Measurements from ENCODE around the gene NEK3.

NEK3 gene

DNA sequence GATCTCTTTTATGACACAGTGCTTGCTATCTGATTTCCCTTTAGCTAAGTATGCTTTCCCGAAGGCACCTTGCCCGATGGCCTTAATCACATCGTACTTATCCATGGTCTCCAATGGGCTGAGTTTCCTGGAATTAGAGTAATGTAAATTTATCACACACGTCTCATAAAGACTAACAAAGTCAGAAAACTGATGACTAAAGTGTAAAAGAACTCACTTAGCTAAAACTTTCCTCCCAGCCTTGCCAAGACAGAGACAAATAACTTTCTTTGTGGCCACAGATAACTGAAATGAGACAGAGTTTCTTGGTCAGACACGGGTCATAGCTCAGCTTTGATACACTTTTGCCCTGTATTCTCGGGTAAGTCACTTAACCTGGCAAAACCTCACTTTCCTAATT is 32.0 kb downstream of the NEK3 start:
- no peak overlapping the region for H3K4me3 ChIP-seq (replicated peaks in 1 of 2; ENCODE audit: low read depth in 2 of 2, low read length in 2 of 2)
- TF ChIP-seq, protein P1, sequence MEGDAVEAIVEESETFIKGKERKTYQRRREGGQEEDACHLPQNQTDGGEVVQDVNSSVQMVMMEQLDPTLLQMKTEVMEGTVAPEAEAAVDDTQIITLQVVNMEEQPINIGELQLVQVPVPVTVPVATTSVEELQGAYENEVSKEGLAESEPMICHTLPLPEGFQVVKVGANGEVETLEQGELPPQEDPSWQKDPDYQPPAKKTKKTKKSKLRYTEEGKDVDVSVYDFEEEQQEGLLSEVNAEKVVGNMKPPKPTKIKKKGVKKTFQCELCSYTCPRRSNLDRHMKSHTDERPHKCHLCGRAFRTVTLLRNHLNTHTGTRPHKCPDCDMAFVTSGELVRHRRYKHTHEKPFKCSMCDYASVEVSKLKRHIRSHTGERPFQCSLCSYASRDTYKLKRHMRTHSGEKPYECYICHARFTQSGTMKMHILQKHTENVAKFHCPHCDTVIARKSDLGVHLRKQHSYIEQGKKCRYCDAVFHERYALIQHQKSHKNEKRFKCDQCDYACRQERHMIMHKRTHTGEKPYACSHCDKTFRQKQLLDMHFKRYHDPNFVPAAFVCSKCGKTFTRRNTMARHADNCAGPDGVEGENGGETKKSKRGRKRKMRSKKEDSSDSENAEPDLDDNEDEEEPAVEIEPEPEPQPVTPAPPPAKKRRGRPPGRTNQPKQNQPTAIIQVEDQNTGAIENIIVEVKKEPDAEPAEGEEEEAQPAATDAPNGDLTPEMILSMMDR (IDR thresholded peaks at IDR 0.05; ENCODE audit: low read depth, low read length) = no peak
- DNase-seq (ENCODE audit: low read depth in 2 of 2) = peak in 1 of 2 donors; percentile 42

DNA sequence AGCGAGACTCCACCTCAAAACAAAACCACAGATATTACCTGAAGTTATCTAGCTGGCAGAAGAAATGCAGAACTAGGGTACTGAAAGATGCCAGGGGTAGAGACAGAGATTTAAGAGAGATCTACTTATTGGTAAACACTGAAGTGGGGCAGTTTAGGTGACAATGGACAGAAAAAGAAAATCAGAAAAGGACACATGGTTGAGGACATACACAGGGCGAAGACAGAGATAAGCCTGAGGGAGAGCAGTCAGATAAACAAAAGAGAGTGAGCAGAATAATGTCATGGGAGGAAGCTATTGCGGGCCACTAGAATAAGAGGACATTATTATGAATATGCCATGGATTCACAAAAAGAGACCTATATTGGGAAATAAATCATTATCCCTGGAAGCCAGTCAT is 33.9 kb downstream of the NEK3 start:
- TF ChIP-seq, protein P1 (IDR thresholded peaks at IDR 0.05; ENCODE audit: low read depth, low read length) = no peak
- H3K4me3 ChIP-seq (replicated peaks in 1 of 2; ENCODE audit: low read depth in 2 of 2, low read length in 2 of 2) = no peak overlapping the region

DNA sequence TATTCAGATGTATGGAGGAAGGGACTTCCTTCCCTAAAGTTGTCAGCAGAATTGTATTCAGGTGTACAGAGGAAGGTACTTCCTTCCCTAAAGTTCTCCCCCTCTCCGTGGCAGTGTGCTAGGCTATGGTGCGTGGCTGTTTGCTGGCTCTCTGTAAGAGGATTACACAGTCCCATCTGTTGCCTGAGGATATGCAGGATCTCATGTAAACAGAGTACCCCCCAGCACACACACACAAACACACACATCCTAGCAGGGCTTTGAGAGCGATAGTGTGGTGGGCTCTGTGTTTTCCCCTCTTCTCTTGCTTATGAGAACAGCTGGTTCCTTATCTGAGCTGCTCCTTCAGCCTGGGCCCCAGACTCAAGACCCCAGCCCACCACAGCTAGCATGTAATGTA is 40.8 kb downstream of the NEK3 start:
- no peak for DNase-seq (ENCODE audit: low read depth in 2 of 2)
- TF ChIP-seq, protein P1 (IDR thresholded peaks at IDR 0.05; ENCODE audit: low read depth, low read length) = no peak
- no peak overlapping the region for H3K4me3 ChIP-seq (replicated peaks in 1 of 2; ENCODE audit: low read depth in 2 of 2, low read length in 2 of 2)

More for the DNA sequence above, 33.9 kb downstream of the NEK3 start:
- no peak for DNase-seq (ENCODE audit: low read depth in 2 of 2)

DNA sequence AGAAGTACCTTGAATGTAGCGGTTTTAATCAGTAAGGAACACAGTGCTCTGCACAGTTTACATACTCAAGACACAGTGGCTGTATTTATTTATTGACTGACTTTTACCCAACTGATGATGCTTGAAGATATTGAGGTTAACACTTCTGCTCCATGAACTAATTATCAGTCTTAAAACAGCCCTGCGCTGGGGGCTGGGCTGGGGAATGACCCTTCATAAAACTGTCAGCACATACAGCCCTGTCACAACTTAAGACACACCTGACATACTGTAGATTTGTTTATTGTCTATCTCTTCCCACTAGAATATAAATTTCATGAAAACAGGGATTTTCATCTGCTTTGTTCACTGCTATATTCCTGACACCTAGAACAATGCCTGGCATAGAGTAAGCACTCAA is 41.3 kb downstream of the NEK3 start:
- no peak overlapping the region for H3K4me3 ChIP-seq (replicated peaks in 1 of 2; ENCODE audit: low read depth in 2 of 2, low read length in 2 of 2)
- no peak for DNase-seq (ENCODE audit: low read depth in 2 of 2)
- TF ChIP-seq, protein P1 (IDR thresholded peaks at IDR 0.05; ENCODE audit: low read depth, low read length) = no peak

DNA sequence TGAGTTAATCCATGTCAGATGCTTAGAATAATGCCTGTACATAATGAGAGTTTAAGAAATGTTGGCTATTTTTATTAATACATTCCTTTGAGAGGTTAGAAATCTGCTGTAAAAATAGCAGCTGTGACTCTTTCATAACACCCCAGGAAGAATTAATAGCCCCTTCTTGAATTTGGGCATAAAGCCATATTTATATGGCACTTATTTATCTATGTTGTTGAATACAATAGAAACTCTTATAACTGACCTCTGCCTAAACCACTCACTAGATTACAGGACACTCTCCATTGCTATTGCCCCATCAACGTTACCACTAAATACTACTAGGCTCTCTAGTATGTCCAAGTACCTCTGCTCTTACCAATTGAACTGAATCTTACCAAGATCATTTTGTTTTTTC is 46.8 kb downstream of the NEK3 start:
- TF ChIP-seq, protein P1 (IDR thresholded peaks at IDR 0.05; ENCODE audit: low read depth, low read length) = no peak
- DNase-seq (ENCODE audit: low read depth in 2 of 2) = peak in 1 of 2 donors; percentile 1
- no peak overlapping the region for H3K4me3 ChIP-seq (replicated peaks in 1 of 2; ENCODE audit: low read depth in 2 of 2, low read length in 2 of 2)

DNA sequence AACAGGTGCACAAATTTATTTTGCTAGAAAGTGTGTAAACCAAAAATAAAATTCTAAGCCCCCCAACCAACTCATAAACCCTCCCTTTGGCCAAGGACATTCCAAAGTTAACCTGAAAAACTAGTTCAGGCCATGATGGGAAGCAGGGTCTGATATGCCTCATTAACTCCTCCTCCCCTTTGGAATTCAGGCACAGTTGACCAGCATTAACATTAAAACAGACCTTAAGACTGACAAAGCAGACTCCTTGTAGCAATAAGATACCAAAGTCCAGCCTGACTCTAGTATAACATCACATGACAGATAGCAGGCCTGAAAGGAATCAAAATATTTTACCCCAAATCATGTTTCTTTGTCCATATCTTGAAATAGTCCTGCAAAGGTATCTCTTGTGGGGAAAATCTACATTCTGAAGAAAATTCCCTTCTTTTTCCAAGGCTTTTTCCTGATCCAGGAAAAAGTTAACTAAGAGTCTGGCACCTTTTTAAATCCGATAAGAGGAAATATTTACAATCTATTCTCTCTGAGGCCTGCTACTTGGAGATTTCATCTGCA is 50.2 kb downstream of the NEK3 start:
- TF ChIP-seq, protein P1 (IDR thresholded peaks at IDR 0.05; ENCODE audit: low read depth, low read length) = no peak
- no peak for DNase-seq (ENCODE audit: low read depth in 2 of 2)
- H3K4me3 ChIP-seq (replicated peaks in 1 of 2; ENCODE audit: low read depth in 2 of 2, low read length in 2 of 2) = no peak overlapping the region

DNA sequence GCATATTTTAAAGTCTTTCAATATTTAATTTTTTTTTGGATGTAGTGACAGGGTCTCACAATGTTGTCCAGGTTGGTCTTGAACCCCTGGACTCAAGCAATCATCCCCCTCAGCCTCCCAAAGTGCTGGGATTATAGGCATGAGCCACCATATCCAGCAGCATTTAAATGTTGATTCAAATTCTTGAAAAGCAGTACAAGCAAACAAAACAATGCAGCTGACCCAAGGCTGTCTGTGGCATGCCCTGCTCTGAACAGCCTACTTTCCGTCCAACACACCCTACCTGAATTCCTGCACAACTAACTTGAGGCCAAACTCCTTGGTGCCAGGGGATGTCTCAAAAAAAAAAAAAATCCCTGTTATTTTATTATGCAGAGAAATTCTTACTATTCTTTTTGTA is 53.6 kb downstream of the NEK3 start:
- TF ChIP-seq, protein P1 (IDR thresholded peaks at IDR 0.05; ENCODE audit: low read depth, low read length) = no peak
- no peak overlapping the region for H3K4me3 ChIP-seq (replicated peaks in 1 of 2; ENCODE audit: low read depth in 2 of 2, low read length in 2 of 2)
- DNase-seq (ENCODE audit: low read depth in 2 of 2) = no peak
